Measurements from ENCODE around the gene METTL27. TPM values are rescaled to one million over a fixed set of nuclear protein-coding genes. Genes with fewer than 3 reads are reported as not detected.

The METTL27 gene
- total RNA-seq, 2 experiments from 2014 or later: 1.6 to 2.1 TPM

DNA sequence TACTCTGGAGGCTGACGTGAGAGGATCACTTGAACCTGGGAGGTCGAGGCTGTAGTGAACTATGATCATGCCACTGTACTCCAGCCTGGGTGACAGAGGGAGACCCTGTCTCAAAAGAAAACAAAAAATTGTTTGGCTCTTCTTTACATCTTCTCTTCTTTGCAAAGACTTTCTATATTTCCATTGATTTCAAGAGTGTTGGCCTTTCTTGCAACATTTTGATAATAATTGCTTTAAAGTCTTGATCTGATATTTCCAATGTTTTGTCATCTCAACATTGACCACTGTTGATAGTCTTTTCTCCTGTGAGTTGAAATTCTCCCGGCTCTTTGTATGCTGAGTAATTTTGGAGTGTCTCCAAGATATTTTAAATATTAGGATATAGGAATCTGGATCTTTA, 29.3 kb downstream of the METTL27 start:
- H3K27me3 ChIP-seq (ENCODE audit: control insufficient read depth in 1 of 2, insufficient read depth in 2 of 2, low read length in 2 of 2): peaks cover 0 to 4% of the 10 kb centered on the region in 2 experiments
- ChIA-PET POLR2A (no interaction called here), CTCF (no interaction called here)
- Mint-ChIP-seq H3K36me3 (ENCODE audit: low read depth) (no peaks in the 10 kb centered on the region), H3K27ac (no peak overlapping the region), H3K4me1 (ENCODE audit: low read depth) (no peaks in the 10 kb centered on the region), H3K27me3 (peaks cover 9% of the 10 kb centered on the region), H3K9me3 (no peaks in the 10 kb centered on the region), H3K4me3 (no peak overlapping the region)
- DNase-seq (no peak), ATAC-seq (ENCODE audit: poor library complexity) (no peak)
- no peak overlapping the region for H3K27ac ChIP-seq (ENCODE audit: low read depth in 1 of 2, low read length in 2 of 2)
- intact Hi-C loops (cut with DNase I, micrococcal nuclease): no loop called here
- peaks cover 4% of the 10 kb centered on the region for H3K4me1 ChIP-seq (ENCODE audit: insufficient read depth, low read length)
- peaks cover 11 to 21% of the 10 kb centered on the region in 2 experiments for H3K9me3 ChIP-seq (ENCODE audit: control insufficient read depth in 1 of 2, insufficient read depth in 1 of 2, low read length in 2 of 2)
- H3K36me3 ChIP-seq (ENCODE audit: insufficient read depth, low read length): no peaks in the 10 kb centered on the region
- H3K4me3 ChIP-seq (ENCODE audit: low read length): no peak overlapping the region
- no peak for TF ChIP-seq CTCF (IDR thresholded peaks at IDR 0.05)

DNA sequence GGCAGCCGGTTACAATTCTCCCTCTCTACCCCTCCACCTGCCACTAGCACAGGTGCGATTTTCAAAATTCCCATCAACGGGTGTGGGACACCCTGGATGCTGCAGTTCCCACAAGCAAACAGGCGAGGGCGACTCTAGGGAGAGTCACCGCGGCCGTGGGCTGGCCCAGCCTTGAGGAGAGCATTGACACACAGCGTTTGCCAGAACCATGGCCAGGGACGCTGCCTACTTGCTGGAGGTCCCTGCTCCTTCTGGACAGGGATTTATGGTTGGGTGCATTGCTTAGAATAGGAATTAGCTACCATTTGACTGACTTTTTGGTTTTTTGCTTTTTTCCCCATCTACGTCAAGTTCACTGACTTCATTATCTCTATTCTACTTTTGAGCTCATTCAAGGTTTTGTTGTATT, 30.6 kb downstream of the METTL27 start:
- Histone ChIP-seq H3K4me3 (ENCODE audit: low read length) (no peak overlapping the region), H3K9me3 (ENCODE audit: control insufficient read depth in 1 of 2, insufficient read depth in 1 of 2, low read length in 2 of 2) (peaks cover 11 to 21% of the 10 kb centered on the region in 2 experiments), H3K27ac (ENCODE audit: low read depth in 1 of 2, low read length in 2 of 2) (no peak overlapping the region), H3K36me3 (ENCODE audit: insufficient read depth, low read length) (no peaks in the 10 kb centered on the region), H3K4me1 (ENCODE audit: insufficient read depth, low read length) (peaks cover 4% of the 10 kb centered on the region), H3K27me3 (ENCODE audit: control insufficient read depth in 1 of 2, insufficient read depth in 2 of 2, low read length in 2 of 2) (peaks cover 0 to 4% of the 10 kb centered on the region in 2 experiments)
- peak; percentile 61 for TF ChIP-seq CTCF (IDR thresholded peaks at IDR 0.05)
- Mint-ChIP-seq H3K4me3 (no peak overlapping the region), H3K9me3 (no peaks in the 10 kb centered on the region), H3K27me3 (peaks cover 9% of the 10 kb centered on the region), H3K27ac (no peak overlapping the region), H3K36me3 (ENCODE audit: low read depth) (no peaks in the 10 kb centered on the region), H3K4me1 (ENCODE audit: low read depth) (no peaks in the 10 kb centered on the region)
- DNase-seq (peak in 13 of 14 experiments; percentile 19 to 70 (median 43)), ATAC-seq (ENCODE audit: poor library complexity) (peak; percentile 81)
- POLR2A ChIA-PET: no interaction called here
- CTCF ChIA-PET: no interaction called here
- intact Hi-C loops (cut with DNase I, micrococcal nuclease): loop anchor here (1.0 kb wide), 1 partner anchor 44 kb away; no protein-coding TSS in a partner anchor

- H3K36me3 Mint-ChIP-seq (ENCODE audit: low read depth): no peaks in the 10 kb centered on the region
- intact Hi-C loops (cut with DNase I, micrococcal nuclease): loop anchor here (1.0 kb wide), 1 partner anchor 44 kb away; no protein-coding TSS in a partner anchor
- H3K4me1 Mint-ChIP-seq (ENCODE audit: low read depth): no peaks in the 10 kb centered on the region
- H3K27ac Mint-ChIP-seq: no peak overlapping the region
- ChIA-PET POLR2A (no interaction called here), CTCF (no interaction called here)
- Histone ChIP-seq H3K27me3 (ENCODE audit: control insufficient read depth in 1 of 2, insufficient read depth in 2 of 2, low read length in 2 of 2) (peaks cover 0 to 4% of the 10 kb centered on the region in 2 experiments), H3K27ac (ENCODE audit: low read depth in 1 of 2, low read length in 2 of 2) (no peak overlapping the region), H3K4me3 (ENCODE audit: low read length) (no peak overlapping the region), H3K9me3 (ENCODE audit: control insufficient read depth in 1 of 2, insufficient read depth in 1 of 2, low read length in 2 of 2) (peaks cover 11 to 21% of the 10 kb centered on the region in 2 experiments), H3K4me1 (ENCODE audit: insufficient read depth, low read length) (peaks cover 4% of the 10 kb centered on the region), H3K36me3 (ENCODE audit: insufficient read depth, low read length) (no peaks in the 10 kb centered on the region)
- ATAC-seq (ENCODE audit: poor library complexity) (no peak), DNase-seq (no peak)
- no peak overlapping the region for H3K4me3 Mint-ChIP-seq
- no peaks in the 10 kb centered on the region for H3K9me3 Mint-ChIP-seq
- H3K27me3 Mint-ChIP-seq: peaks cover 9% of the 10 kb centered on the region
- TF ChIP-seq CTCF (IDR thresholded peaks at IDR 0.05): no peak
Observed at GRCh38 chr7:73810998-73811360, 31.3 kb downstream of the METTL27 start.
